GM19193 (cell line): ENCODE data around the gene TMEM74B.

Source experiments
- POLR2A ChIP-seq: IDR thresholded peaks from 4 replicates; pipeline ENCODE4 v1.6.1; 2011; ENCODE audit not compliant: insufficient read depth, insufficient read length; ENCODE audit errors: extremely low read depth

The TMEM74B gene

GRCh38 chr20:1131354-1131753, 53.4 kb downstream of the TMEM74B start:
- no peak for TF ChIP-seq POLR2A

GRCh38 chr20:1130847-1131246, 53.9 kb downstream of the TMEM74B start:
- TF ChIP-seq POLR2A: no peak
